Right lobe of liver (tissue), 4 donors: Measurements from ENCODE around the gene ARHGAP27.
"Not testable (repeated sequence)": the region's sequence is repeated elsewhere in the genome, so short reads cannot be mapped to it uniquely, and the experiment has no call there.

ENCODE experiments used
- POLR2A ChIP-seq: fragments of 450-650 bp; IDR thresholded peaks from one replicate; pipeline ENCODE4 v1.6.1; 2017; ENCODE audit warnings: antibody characterized with exemption, mild to moderate bottlenecking
- TF ChIP-seq, protein P1 (sequence below), 4 donors: fragments of 200-600 bp in 3 of 4; fragments of 450-650 bp in 1 of 4; IDR thresholded peaks; one replicate each; pipeline versions ENCODE4 v1.5.1 to v1.8.0; 2016 to 2022; ENCODE audit warnings: antibody characterized with exemption in 4 of 4, mild to moderate bottlenecking in 2 of 4
- donor health status: DM: no; HTN: no; CAD: no.
- donor health status: DM: no; HTN: no; CAD: no.
- donor health status: DM: no; HTN: yes; CAD: no.

GRCh38 chr17:45446872-45447625 lies 14.4 kb upstream of the ARHGAP27 start:
- TF ChIP-seq, protein P1, sequence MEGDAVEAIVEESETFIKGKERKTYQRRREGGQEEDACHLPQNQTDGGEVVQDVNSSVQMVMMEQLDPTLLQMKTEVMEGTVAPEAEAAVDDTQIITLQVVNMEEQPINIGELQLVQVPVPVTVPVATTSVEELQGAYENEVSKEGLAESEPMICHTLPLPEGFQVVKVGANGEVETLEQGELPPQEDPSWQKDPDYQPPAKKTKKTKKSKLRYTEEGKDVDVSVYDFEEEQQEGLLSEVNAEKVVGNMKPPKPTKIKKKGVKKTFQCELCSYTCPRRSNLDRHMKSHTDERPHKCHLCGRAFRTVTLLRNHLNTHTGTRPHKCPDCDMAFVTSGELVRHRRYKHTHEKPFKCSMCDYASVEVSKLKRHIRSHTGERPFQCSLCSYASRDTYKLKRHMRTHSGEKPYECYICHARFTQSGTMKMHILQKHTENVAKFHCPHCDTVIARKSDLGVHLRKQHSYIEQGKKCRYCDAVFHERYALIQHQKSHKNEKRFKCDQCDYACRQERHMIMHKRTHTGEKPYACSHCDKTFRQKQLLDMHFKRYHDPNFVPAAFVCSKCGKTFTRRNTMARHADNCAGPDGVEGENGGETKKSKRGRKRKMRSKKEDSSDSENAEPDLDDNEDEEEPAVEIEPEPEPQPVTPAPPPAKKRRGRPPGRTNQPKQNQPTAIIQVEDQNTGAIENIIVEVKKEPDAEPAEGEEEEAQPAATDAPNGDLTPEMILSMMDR (IDR thresholded peaks at IDR 0.05) = not testable (repeated sequence)
- TF ChIP-seq POLR2A = not testable (repeated sequence)
